Activated CD4-positive, CD25-positive, alpha-beta regulatory T cell treated with anti-CD3 and anti-CD28 coated beads, Interleukin-2, amount 50 U/mL, for 72 hours (primary cell): ENCODE results near the gene PSMG2.

ENCODE experiments used
- DNase-seq: peaks from one replicate; pipeline ENCODE4 v3.0.0; 2021

PSMG2 gene

DNA sequence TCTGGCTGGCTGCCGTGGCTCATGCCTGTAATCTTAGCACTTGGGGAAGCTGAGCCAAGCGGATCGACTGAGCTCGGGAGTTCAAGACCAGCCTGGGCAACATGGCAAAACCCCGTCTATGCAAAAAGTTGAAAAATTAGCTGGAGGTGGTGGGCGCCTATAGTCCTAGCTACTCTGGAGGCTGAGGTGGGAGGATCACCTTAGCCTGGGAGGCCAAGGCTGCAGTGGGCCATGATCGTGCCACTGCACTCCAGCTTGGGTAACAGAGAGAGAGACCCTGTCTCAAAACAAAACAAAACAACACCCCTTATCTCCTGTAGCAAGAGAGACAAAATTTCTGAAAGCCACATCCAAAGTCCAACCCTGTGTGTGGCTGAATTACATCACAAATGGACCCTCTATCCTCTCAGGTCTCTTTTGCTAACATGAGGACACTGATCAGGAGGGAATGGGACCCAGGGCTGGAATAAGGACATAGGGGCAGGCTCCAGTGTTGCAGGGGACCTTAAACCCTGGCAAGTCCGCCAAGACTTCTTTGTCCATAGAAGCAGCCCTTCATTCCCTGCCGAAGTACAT is 64.8 kb downstream of the PSMG2 start:
- DNase-seq: no peak

DNA sequence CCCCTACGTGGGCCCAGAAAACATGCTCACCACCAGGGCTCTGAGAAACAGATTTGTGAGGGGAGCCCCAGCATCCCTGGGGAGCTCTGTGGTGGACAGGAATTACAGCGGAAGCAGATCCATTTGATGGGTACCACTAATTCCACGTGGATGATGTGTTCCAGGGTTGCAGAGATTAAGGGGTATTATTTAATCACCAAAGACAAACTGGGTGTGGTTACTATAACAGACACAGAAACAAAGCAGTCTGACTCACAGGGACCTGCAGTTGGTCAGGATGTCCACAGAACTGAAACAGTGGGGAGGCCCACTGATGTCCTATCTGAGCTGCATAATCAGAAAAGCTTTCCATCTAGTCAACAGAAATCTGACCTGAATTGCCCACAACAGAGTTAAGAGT is 65.8 kb downstream of the PSMG2 start:
- DNase-seq: no peak

DNA sequence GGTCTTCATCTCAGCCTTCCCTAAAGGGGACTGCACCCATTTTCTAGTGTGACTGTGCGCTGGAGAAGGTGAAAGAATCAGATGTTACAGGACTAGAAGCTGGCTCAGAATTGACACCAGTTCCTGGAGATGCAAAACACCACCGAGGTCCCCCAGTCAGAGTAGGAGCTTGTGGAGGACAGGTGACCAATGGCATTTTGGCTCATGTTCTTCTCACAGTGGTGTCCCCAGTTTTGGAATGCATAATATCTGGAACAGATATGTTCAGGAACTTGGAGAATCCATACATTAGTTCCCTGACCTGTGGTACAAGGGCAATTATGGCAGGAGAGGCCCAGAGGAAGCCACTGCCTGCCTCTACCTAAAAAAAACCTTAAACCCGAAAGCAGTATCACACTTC is 66.3 kb downstream of the PSMG2 start:
- no peak for DNase-seq

DNA sequence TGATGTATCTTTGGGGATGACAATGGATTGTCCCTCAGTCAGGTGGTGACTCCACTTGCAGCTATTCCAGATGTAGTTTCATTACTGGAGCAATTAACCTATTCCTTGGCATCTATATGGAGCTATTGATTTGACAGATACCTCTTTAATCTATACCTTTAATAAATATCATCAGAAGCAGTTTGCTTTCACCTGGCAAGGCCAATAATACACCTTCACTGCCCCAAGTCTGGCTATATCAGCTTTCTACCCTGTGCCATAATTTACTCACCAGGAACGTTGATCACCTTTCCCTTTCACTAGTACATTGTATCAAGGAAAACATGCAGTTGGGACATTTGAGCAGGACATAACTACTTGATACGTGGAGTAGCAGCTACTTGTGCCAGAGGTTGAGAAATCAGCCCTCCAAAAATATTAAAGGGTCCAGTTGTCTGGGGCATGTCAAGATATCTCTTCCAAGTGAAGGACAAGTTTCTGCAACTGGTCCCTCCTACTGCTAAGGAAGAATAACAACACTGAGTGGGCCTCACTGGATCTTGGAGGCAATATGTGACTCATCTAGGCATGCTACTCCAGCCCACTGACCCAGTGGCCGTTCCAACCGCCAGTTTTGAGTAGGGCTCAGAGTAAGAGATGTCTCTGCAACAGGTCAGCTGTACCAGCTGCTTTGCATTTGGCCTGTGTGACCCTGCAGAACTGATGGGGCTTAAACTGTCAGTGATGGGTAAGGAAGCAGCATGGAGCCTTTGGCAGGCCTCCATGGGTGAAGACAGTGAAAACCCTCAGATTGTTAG is 67.0 kb downstream of the PSMG2 start:
- no peak for DNase-seq

DNA sequence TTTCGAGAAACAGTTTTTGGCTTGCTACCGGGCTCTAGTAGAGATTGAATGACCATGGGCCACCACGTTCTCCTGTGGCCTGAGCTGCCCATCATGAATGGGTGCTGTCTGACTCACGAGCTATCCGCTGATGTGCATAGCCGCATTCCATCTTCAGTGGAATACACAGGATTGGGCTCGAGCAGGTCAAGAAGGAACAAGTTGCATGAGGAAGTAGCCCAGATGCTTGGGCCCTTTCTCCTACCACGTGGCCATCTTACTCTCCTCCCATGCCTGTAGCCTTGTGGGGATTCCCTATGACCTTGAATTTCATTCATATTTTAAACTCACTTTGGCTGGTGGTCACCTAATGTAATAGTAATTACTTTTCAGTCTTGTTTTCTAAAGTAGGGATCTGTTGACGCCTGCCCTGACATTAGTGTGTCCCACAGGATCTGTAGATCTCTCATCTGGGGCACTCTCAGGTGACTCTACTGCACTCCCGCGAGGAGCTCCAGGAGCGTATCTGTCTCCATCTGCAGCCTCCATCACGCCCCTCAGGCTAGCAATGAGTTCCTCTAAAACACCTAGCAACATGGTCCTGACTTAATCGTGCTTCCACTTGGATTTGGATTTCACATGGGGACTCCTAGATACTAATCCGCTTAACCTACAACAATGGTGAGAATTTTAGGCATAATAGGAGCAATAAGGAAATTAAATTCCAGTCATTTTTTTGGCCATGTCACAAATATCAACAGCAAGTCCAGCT is 67.8 kb downstream of the PSMG2 start:
- no peak for DNase-seq

DNA sequence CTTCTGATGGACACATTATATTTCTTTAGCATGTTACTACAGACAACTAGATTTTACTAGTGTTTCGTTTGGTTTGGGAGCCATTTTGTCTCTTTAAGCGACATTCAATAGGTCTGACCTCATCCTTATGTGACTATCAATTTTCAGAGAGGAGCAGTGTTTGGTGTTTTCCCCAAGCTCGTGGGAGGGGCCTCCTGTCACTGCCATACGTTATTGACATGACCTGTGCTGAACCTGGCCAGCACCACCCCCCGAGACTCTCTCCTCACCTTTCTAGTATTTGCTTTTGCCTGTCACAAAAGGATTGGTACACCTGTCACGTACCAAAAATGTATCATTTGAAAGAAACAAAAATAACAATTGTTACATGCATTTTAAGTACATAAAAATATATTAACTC is 69.3 kb downstream of the PSMG2 start:
- no peak for DNase-seq

DNA sequence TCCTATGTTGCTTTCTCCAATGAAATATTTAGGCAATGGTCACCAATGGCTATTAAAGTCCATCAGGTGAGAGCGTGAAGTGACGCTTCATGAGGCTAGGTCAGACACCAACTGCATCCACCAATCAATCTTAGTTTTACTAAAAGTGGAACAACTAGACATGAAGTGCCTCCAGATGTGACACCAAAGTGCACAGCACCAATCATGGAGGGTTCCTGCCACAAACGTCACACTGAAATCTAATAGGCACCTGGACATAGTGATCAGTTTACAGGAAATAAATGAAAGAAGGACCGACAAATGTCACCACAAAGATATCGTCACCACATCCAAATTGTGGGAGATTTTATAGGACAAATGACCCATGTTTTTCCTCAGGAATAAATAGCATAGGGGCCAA is 70.5 kb downstream of the PSMG2 start:
- no peak for DNase-seq

DNA sequence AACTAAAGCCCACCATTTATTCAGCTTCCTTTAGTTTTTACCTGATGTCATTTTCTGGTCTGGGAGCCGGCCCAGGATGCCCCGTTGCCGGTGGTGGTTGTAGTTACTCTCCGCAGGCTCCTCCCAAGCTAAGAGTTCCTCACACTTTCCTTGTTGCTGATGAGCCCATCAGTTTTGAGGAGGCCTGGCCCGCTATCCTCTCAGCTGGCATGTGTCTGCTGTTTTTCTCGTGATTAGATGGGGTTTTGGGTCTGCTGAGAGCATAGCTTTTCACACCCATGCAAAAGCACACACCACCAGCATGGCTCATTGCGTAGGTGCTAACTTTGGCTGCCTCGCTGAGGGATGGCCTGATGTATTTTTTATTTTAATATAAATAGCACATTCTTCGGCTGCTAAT is 72.1 kb downstream of the PSMG2 start:
- DNase-seq: no peak
